HUDEP-2 (cell line): ENCODE measurements around the gene TASP1.
"Not testable (repeated sequence)": the region's sequence is repeated elsewhere in the genome, so short reads cannot be mapped to it uniquely, and the experiment has no call there.

Experiments
- DNase-seq, 76 experiments: peaks; one replicate each; lab custom pipeline; 2025; ENCODE audit not compliant: unreplicated experiment in 76 of 76; lab: John Stamatoyannopoulos, UW

The TASP1 gene

GRCh38 chr20:13650474-13650873 is 11.7 kb upstream of the TASP1 start:
- DNase-seq, result no peak

DNA sequence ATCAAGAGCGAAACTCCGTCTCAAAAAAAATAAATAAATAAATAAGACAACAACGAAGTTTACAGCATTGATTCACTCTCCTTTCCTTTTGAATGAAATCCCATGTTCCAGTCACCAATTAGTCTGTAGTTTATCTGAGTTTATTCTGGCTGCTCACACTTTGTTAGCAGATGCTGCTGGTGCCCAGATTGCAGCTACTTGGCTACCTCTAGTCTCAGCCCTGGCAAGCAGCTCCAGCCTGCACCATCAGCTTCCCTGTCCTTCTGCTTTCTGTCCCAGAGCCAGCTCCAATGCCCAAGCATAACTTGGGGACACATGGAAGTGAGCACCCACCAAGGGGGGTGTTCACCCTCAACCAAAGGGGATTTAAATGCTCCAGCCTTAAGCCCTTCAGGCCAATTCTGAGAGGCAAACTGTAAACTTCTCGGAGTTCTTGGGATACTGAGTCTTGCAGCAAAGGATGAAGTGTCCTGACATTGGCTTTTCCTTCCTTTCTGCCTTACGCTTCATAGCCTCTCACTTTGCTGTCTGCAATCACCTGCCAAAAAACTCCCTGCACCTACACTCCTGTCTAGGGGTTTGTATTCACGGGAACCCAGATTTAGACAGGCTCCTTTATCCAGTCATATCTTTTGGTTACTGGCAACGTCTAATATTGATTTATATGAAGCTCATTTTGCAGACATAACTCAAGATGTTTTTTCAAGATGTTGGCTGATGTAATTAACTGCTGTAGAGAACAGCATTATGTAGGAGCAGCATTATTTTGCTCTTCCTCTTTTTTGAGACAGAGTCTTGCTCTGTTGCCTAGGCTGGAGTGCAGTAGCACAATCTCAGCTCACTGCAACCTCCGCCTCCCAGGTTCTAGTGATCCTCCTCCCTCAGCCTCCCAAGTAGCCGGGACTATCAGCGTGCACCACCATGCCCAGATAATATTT is 9.8 kb upstream of the TASP1 start:
- DNase-seq, result no peak

GRCh38 chr20:13644010-13644409 is 5.3 kb upstream of the TASP1 start:
- DNase-seq, result no peak

DNA sequence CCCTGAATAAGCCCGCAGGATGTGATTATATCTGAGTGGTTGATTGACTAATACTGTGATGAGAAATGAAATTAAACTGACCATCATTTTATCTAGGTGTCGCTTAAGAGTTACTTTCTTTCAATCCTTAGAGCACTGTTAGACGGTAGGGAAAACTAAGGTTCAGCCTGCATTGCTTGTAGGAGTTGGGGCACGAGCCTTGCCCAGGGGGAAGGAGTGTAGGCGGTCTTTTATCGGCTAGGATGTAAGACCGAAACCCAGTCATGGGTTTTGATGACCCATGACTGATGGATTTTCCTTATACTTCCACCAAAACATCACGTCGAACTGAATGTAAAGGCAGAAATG is 392 bp upstream of the TASP1 start:
- DNase-seq, result no peak

DNA sequence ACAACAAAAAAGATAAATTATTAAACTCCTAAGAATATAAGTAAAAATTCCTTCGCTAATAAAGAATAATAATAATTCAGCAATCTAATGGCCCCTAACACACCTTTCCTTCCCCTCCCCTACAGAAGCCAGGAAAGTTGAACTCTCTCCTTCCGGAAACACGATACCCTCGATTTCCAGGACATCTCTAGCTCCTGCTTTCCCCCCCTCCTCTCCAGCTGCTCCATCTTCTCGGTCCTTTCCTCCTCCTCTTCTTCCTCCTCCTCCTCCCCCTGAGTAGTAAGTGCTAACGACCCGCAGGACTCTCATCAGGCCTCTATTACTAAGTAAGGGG is 603 bp downstream of the TASP1 start:
- DNase-seq, result no peak

GRCh38 chr20:13632431-13632830 is 6.3 kb downstream of the TASP1 start:
- no peak for DNase-seq

DNA sequence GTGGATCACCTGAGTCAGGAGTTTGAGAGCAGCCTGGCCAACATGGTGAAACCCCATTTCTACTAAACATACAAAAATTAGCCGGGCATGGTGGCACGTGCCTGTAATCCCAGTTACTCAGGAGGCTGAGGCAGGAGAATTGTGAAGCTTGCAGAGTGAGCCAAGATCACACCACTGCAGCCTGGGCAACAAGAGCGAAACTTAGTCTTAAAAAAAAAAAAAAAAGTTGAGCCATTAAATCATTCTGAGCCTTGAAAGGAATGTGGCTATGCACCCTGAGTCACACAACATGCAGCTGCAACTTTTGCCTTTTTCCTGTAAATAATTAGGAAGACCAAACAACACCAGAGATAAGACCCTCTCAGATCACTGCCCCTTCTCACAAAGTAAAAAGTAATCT is 11.2 kb downstream of the TASP1 start:
- DNase-seq, result not testable (repeated sequence)

GRCh38 chr20:13626724-13627123 is 12.0 kb downstream of the TASP1 start:
- no peak for DNase-seq

DNA sequence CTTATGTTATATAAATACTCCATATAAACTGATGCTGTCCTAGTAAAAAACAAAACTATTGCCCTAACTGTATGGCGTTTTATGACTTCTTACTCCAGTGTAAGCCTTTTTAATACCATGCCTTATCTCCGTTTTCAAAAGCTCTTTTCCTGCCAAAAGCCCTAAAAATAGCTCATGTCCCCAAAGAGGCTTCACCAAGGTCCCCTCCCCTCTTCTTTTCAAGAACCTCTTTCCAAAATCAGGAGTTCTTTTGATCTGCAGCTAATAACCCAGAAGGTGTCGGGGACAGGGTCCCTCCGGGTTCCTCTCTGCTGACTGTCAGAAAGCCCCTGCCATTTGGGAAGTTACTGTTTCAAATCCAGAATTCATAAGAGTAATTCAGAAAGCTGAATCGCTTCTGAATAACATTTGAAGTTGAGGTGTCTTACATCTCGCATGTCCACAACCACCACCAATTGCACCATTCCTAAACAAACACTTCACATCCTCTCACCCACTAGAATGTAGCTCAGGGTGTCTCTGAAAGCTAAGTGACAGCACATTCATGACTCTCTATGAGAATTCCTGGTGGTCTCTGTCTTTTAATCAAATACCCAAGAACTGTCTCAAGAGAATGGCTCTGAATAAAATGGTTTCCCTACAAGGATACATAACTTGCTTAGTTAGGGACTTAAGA is 13.3 kb downstream of the TASP1 start:
- DNase-seq, result no peak

GRCh38 chr20:13619415-13619814 is 19.3 kb downstream of the TASP1 start:
- not testable (repeated sequence) for DNase-seq

DNA sequence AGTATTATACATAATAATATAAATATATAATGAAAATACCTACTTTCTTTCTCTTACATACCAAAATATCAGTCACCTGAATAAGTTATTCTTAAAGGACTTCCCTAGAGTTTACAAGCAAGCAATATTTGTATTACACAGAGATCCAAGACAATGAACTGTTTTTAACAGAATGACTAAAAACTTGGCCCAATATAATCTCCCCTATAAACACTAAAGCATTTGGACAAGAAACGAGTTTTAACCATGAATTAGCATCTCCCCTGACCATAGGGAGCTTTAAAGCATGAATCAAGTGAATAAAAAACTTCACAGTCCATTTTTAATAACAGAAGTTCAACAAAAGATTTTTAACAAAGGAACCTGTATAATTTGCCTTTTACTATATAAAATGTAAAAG is 20.3 kb downstream of the TASP1 start:
- DNase-seq, result not testable (repeated sequence)

DNA sequence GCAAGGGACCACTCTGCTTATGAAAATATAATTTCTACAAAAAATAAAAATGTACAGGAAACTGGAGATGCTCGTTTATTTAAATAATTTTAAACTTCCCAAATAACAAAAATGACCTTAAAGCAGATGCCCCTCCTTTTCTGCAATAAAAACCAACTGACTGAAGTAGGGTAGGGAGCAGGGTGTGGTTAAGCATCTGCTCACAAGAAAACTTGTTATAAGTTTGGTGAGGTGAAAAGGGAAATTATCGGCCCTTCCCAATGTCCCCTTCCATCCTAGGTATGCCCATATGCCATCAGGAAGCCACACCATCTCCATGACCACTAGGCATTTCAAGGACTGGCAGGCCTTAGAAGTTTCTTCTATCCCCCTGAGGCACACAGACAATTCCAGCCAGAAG is 21.1 kb downstream of the TASP1 start:
- not testable (repeated sequence) for DNase-seq

DNA sequence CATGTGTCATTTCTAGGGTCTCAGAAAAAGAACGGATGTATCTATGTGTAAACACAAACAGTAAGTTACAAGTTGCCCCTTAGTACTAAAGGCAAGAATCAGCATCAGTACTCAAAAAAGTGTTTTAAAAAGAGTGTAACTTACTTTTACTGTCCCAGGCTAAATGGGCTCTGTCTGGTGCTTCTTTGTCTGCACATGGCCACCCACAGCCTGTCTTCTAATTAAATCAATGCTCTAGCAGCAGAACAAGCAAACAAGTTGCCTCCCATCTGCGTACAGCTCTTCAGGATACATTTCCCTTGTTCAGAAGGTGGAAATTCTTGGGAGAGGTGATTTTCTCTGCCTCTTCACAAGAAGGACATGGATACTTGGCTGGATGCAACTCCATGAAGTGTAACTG is 22.0 kb downstream of the TASP1 start:
- not testable (repeated sequence) for DNase-seq

- DNase-seq, result no peak
Measured at GRCh38 chr20:13613917-13614316, 24.8 kb downstream of the TASP1 start.

GRCh38 chr20:13611611-13612125 is 27.1 kb downstream of the TASP1 start:
- DNase-seq, result no peak

- peak in 1 of 76 experiments; percentile 1 for DNase-seq
Measured at GRCh38 chr20:13610184-13610583, 28.5 kb downstream of the TASP1 start.

GRCh38 chr20:13608066-13608465 is 30.7 kb downstream of the TASP1 start:
- no peak for DNase-seq

DNA sequence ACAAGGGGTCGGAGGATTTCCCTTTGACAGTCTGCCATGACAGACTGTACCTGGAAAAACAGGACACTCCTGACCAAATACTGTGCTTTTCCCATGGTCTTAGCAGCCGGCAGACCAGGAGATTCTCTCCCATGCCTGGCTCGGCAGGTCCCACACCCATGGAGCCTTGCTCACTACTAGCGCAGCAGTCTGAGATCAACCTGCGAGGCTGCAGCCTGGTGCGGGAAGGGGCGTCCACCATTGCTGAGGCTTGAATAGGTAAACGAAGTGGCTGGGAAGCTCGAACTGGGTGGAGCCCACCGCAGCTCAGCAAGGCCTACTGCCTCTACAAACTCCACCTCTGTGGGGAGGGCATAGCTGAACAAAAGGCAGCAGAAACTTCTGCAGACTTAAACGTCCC is 45.3 kb downstream of the TASP1 start:
- not testable (repeated sequence) for DNase-seq

- no peak for DNase-seq
Measured at GRCh38 chr20:13588049-13588448, 50.7 kb downstream of the TASP1 start.

DNA sequence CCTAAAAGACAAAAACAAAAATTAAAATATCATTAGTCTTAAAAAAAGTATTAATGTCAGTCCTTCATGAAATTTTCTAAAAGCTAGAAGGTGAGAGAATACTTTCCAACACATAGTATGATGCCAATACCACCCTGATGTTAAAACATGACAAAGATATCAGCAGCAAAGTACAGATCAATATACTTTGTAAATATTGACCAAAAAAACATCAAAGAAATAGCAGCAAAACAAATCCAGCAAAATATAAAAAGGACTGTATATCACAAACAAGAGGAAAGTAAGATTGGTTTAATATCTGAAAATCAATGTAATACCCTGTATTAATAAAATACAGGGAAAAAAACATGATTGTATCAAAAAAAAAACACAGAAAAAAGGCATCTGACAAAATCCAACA is 51.4 kb downstream of the TASP1 start:
- no peak for DNase-seq

- DNase-seq, result no peak
Measured at GRCh38 chr20:13586133-13586532, 52.6 kb downstream of the TASP1 start.

DNA sequence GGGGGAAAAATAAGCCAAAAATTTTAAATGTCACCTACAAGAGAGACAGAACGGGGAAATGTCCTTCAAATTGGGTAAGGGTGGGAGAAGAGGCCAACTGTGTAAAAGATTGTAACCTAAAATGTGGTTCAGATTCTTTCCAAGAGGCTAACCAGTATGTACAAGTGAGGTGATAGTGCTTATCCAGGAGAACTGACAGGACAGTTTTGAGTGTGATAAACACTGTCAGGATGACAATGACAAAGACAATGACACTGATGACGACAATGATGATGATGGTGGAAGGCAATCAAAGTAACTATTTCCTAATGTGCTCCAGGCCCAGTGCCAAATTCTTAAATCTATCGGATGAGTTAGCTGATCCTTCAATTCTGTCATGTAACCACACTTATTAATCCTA is 57.3 kb downstream of the TASP1 start:
- peak in 2 of 76 experiments; percentile 5 to 17 for DNase-seq
